Measurements from ENCODE around the gene OSER1.
"Not testable (repeated sequence)": the region's sequence is repeated elsewhere in the genome, so short reads cannot be mapped to it uniquely, and the experiment has no call there.

Gene OSER1

DNA sequence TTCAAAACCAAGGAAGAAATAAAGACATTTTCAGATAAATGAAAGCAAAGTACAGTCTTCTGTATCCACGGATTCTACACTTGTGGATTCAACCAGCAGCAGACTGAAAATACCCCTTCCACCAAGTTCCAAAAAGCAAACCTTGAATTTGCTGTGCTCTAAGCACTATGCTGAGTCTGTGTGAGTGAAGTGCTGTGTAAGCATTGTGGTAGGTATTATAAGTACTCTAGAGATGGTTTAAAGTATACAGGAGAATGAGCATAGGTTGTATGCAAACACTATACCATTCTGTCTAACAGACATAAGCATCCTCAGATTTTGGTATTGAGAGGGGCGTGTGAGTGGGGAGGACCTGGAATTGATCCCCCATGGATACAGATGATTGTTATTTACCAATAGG lies 9.6 kb downstream of the OSER1 start:
- DNase-seq (ENCODE audit: low spot score): no peak

DNA sequence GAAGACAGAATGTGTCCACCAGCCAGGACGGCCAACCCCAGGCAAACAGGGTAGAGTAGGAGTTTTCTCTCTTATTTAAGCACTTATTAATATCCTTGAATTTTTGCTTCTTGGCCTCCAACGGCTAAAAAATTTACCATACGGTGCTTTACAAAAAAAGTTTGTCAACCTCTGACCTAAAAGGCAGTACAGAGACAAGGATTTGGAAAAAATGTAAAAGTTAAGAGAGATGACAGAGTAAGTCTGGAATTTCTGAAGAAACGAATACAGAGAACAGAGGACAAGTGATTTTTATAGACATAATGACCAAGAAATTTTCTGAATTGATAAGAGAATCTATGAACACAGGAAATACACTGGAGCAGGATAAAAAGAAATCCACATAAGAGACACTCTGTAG lies 10.2 kb downstream of the OSER1 start:
- DNase-seq (ENCODE audit: low spot score): no peak

DNA sequence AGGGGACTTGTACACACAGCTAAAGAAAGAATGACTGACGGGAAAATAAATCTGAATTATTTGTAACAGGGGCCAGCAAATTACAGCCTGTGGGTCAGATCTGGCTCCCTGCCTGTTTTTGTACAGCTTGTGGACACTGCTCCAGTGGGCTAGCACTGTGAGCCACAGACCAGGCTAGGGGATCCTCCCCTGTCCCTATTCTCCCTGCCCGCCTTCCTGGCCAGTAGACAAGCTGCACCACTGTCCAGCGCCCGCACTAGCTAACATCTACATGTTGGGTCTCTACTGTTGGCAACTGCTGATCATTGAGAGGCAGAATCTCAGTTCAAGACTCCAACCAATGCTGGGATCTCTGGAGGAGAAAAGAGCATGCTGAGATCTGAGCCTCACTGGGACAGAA lies 10.7 kb downstream of the OSER1 start:
- DNase-seq (ENCODE audit: low spot score): no peak

DNA sequence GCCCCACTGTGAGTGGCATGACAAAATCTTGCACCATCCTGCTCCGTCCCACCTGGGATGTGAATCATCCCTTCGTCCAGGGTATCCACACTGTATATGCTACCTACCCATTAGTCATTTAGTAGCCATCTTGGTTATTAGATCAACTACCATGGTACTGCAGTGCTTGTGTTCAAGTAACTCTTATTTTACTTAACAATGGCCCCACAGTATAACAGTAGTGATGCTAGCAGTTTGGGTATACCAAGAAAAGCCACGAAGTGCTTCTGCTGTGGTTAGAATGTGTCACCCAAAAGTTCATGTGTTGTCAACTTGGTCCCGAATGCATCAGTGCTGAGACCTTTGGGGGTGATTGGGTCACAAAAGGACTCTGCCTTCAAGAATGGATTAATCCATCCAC lies 11.7 kb downstream of the OSER1 start:
- DNase-seq (ENCODE audit: low spot score): no peak

DNA sequence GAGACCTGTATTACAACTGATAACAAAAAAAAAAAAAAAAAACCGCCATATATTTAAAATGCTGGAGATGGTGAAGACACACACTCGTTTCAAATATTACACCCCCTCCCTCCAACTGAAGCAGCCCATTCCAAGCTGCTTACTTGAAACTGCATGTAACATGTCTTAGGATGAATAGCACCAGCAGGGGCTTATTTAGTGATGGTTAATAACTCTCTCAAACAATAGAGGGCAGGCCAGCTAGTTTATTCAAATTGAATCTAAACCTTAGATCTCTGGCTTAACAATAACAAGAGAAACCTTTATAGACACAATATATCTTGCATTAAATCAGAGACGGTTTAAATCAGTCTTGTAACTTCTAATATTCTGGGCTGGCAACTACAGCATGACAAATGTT lies 14.3 kb downstream of the OSER1 start:
- no peak for DNase-seq (ENCODE audit: low spot score)

DNA sequence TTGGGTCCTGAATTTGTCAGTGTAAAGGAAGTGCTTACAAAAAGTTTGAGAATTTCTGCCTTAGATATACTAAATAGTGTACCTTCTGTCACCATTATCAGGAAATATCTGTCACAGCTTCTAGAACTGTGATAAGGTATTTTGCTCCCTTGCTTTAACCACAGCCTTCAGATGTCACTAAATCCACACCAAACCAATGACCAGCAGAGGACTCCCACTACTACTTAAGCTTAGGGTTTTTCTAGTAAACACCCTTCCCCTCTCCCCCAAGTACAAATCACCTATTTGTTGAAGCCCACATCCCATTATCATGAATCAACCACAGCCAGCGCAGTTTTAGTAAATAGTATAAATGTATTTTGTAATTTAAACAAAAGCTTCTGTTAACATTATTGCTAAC lies 15.0 kb downstream of the OSER1 start:
- DNase-seq (ENCODE audit: low spot score): no peak

DNA sequence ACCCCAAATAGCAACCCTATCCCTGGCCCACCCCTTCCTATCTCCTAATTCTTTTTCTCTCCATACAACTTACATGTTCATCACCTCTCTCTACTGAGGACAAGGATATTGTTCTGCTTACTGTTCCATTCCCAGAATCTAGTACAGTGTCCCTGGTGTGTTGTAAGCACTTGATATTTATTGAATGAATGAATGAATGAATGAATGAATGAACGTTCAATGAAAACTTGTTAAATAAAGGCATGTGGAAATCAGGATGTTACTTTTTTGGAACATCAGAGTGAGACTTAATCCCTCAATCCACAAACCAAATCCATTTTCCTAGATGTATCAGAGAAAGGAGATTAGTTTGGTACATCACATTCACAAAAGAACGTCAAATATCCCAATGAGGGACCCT lies 16.8 kb downstream of the OSER1 start:
- no peak for DNase-seq (ENCODE audit: low spot score)

DNA sequence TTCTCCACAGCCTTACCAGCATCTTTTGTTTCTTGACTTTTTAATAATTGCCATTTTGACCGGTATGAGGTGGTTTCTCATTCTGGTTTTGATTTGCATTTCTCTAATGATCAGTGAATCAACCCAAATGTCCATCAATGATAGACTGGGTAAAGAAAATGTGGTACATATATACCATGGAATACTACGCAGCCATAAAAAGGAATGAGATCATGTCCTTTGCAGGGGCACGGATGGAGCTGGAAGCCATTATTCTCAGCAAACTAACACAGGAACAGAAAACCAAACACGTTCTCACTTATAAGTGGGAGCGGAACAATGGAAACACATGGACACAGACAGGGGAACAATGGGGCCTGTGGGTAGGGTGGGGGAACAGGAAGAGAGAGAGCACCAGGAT lies 18.9 kb downstream of the OSER1 start:
- DNase-seq (ENCODE audit: low spot score): not testable (repeated sequence)

DNA sequence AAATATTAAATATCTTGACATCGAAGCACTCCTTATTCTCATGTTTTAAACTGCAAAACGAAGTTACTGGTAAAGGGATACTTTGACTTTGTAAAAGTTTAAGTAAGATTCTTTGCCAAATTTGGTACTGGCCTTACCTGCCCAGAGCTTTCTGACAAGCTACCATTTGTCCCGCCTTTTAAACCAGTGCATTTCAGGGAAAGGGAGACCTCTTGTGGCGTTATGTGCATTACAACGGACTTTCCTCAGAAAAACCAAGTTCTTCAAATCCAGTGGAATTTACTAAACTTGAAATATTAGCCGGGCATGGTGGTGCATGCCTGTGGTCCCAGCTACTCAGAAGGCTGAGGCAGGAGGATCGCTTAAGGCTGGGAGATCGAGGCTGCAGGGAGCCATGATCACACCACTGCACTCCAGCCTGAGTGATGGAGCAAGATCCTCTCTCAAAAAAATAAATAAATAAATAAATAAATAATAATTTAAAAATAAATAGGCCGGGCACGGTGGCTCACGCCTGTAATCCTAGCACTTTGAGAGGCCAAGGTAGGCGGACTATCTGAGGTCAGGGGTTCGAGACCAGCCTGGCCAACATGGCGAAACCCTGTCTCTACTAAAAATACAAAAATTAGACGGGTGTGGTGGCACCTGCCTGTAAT lies 20.2 kb downstream of the OSER1 start:
- DNase-seq (ENCODE audit: low spot score): peak; percentile 71

DNA sequence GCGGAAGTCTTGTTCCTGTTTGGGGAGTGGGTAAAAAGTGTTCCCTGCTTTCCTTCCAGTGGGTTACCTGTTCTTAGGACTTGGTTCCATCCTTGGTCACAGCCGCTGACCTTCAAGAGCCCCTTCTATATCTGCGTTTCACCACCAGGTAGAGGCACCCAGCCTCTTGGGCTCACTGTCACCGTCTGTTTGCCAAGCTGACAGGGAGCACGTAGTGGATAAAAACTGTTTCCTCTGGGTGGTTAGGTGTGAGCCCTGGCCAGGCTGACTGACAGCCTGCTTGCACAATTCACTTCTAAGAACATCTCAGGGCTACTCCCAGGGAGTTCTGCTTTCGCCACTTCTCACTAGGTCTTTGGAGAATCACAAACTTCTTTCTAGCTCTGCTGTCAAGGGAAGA lies 21.8 kb downstream of the OSER1 start:
- DNase-seq (ENCODE audit: low spot score): no peak

DNA sequence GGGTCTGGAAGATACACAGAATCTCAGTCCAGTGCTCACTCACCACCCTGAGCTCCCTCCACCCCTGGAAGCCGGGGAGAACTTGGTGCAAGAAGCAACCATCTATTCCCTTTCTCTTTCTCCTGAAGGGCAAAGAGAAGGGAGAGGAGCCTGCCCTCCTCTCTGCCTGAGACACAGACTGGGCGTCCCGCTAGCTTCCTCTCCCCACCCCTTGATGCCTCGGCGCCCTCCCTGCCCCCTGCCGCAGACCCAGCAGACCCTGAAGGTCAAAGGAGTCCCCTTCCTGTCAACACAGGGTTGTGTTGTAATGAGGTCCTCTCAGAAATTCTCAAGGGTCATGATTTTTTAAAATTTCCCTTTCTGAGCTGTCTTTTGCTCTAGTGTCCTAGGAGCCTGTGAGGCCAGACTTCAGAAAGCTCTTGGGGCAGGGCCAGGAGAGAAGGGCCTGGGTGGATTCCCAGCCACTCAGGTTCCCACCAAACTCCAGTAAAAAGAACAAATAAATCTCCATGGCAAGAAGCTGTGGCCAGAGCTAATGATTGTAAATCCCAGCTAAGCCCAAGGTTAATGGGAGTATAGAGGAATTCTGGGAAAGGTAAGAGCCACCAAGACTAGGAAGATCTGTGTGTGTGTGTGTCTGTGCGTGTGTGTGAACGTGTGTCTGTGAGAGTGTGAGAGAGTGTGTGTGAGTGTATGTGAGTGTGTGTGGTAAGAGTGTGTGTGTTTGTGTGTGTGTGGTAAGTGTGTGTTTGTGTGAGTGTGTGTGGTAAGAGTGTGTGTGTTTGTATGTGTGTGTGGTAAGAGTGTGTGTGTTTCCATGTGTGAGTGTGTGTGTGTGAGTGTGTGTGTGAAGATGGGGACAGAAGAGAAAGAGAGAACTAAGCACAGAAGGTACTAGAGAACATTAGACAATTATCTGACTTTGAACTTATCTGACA lies 22.5 kb downstream of the OSER1 start:
- DNase-seq (ENCODE audit: low spot score): no peak

DNA sequence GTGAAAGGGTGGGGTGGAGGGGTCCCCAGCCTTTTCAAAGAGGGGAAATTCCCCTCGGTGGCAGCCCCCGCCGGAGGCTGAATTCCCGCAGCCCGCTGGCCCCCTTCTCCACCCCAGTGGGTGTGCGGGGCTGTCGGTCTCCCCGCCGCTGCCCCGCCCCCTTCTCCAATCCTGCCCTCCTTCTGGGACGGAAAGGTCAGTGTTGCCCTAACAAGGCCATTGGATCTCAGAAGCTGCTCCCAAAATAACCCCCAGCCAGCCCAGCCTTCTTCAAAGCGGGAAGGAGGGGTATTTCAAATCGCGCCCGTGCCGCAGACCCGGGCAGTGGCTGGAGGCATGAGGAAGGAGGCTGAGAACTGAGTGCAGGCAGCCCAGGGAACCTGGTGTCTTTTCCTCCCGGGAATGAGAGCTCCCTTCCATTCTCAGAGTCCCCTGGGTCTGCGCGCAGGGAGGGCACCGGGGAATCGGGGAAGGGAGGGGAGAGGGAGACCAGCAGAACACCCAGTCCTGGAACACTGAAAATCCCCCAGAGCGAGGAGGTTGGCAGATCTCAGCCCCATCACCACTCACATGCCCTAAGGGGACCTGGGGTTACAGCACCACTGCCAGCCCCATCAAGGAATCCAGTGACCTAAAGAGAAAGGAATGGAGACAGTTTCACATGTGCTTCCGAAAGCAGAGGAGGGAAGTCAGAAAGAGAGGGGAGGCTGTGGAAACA lies 23.4 kb downstream of the OSER1 start, which contains the start of gene JPH2:
Gene JPH2, minus strand, starts transcription at position 135 of the 718 bp plus-strand sequence. CDS start 483 bp downstream, outside the sequence.
- DNase-seq (ENCODE audit: low spot score): no peak

DNA sequence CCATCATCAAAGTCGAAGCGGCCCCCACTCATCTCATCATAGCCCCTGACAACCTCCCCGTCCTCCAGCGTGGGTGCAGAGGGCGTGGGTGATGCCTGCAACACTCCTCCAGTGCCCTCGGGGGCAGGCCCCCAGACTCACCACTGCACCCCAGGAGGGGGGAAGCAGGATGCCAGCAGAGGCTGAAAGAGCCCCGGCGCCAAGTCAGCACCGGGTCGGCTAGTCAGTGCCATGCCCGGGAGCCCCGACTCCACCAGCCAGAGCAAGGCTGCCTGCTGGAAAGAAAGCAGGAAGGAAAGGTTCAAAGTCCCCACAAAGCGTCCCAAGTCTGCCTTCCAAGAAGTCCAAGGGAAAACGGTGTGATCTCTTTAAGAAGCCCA lies 23.9 kb downstream of the OSER1 start:
- no peak for DNase-seq (ENCODE audit: low spot score)

DNA sequence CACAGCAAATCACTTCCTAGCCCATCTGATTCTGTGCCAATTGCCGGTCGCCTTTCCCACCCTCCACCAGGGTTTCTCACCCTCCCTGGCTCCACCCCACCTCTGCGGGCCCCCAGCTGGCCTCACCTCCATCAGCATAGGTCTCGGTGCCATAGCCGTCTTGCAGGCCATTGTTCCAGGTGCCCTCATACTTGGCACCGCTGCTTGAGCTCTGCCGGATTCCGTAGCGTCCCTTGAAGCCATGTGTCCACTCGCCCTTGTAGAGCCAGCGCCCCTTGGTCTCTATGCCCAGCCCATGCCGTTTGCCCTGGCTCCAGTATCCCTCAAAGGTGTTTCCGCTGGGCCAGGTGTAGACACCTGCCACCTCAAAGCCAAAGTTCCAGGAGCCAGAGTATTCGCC lies 24.4 kb downstream of the OSER1 start:
- no peak for DNase-seq (ENCODE audit: low spot score)

DNA sequence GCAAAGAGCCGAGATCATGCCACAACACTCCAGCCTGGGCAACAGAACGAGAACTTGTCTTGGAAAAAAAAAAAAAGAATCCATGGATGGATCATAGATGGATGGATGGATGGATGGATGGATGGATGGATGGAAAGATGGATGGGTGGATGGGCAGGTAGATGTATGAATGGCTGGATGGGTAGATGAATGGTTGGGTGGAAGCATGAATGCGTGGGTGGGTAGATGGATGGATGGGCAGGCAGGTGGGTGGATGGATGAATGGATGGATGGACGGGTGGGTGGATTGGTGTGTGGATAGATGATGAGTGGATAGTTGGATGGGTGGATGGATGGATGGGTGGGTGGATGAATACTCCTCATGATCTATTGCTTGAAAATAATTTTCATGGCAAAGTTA lies 25.0 kb downstream of the OSER1 start:
- DNase-seq (ENCODE audit: low spot score): no peak

DNA sequence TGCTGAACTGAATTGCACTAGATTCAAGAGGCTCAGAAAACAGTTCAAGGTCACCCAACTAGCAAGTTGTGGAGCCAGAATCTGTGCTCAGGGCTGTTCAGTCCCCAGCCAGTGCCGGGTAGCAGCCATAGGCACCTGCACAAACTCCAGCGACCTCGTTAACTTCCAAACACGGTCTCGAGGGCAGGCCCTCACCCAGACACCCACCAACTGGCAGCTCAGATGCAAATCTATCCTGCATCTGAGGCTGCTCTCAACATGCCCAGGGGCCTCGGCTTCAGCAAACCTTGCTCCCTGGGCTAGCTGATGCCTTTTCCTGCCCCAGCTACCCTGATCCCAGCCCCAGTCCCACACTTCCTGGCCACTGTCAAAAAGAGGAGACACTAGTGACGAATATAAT lies 27.3 kb downstream of the OSER1 start:
- DNase-seq (ENCODE audit: low spot score): no peak

DNA sequence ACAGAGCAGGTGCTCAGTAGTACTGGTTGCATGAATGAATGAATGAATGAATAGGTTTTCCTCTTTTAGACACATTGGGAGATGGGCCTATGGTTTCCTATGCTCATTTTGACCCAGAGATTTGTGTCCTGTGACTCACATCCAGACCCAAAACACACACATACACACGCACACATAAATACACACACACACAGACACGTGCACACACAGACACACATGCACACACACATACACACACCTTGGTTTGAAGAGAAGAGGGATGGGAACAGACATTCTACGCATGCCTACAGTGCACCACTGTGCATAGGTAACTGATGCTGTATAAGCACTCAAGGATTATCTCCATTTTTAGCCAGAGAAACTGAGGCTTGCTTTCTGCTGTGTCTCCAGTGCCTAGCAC lies 27.7 kb downstream of the OSER1 start:
- no peak for DNase-seq (ENCODE audit: low spot score)

DNA sequence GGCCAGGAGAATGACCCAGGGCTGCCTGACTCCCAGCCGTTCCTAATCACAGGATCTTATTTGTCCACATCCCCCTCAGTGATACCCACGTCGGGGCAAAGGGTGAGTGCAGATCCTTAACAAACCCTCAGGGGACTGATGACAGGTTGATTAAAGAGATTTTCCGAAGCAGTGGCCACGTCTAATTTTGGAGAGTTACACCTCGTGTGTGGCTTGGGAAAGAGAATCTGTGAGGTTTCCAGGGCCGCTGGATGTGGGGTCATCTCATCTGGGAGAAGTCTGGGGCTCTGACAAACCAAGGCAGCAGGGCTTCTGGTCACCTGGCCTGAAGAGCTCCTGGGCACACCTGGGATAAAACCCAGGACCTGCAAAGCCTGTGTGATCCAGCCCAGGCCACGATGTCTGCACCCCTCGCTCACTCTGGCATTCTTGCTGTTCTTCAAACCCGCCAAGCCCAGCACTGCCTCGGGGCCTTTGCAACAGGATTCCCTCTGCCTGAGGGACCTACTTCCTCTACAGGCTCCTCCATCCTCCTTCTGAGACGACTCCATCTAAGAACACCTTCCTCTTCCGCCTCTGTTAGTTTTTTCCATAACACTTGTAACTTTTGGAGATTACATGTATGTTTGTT lies 28.3 kb downstream of the OSER1 start:
- DNase-seq (ENCODE audit: low spot score): no peak

DNA sequence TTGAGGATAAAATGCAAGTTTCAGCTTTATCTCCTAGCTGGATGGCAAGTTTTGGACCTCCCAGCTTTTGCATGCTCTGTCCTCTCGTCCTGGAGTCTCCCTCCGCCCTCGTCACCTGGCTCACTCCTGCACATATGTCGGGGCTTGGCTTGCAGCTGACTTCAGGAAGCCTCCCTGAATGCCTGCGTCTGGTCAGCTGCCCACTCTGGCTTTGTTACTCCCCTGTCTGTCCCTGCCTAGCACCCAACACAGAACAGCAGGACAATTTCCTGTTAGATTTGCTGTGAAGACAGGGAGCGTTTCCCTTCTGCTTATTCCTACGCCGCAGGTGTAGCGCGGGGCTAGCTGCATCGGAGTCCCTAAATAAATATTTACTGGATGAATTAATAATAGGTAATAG lies 29.0 kb downstream of the OSER1 start:
- DNase-seq (ENCODE audit: low spot score): no peak

DNA sequence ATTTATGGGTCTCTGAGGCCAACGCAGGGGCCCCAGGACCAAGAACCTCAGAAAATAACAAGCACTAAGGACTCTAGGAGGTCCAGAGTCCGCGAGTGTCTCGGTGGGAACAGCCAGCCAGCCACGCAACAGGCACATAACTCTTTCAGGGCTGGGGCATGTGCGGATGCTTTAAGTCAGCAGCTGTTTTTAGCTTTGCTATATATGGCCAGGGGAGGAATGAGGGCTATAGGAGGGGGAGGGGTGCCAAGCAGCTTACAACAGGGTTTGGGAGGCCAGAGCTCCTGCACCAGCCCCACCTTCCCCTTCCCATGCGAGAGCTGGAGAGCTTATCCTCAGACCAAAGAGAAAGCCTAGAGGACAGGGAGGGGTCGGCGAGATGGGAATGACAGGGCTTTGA lies 29.8 kb downstream of the OSER1 start:
- no peak for DNase-seq (ENCODE audit: low spot score)

DNA sequence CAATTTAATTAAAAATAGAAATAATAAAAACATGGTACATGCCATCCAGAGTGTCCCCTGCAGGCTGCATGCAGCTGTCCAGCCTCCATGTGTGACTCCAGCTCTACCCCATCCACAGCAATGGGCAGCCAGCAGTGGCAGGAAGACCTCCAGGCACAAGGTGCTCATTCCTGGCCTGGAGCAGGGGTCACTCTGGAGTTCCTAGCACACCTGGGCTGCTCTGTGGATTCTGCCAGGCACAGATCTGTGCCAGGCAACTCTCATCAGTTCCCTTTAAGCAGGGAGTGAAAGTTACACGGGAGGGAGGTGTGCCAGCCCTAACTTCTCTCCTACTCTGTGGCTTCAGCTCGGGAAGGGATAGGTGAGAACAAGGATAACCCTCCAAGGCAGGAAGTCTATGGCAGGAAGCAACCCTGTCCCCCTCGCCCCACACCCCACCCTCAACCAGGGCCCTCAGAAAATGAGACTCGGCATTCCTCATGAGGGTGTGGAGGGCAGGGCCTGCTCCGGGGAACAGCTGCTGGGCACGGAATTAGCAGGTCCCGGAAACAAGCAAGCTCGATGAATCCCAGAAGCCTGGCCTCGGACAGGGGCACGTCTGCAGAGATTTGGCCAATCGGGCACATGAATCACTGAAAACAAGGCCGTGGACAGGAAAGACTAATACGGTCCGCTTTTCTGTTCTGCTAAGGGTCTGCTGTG lies 33.6 kb downstream of the OSER1 start:
- peak; percentile 87 for DNase-seq (ENCODE audit: low spot score)
